ENCODE data around the gene PAN3. TPM values are rescaled to one million over a fixed set of nuclear protein-coding genes. Genes with fewer than 3 reads are reported as not detected.

PAN3 gene
- total and polyA plus RNA-seq, 2 of the 8 experiments (the other 6 are each of a cell fraction or from before 2014, with no cell fraction given) = 12.7 to 39.3 TPM

- TF ChIP-seq SIN3A (conservative IDR thresholded peaks at IDR 0.05 in 1 of 2, IDR thresholded peaks at IDR 0.05 in 1 of 2; ENCODE audit: low read depth in 1 of 2, low read length in 2 of 2) (no peak), KDM5A (IDR thresholded peaks at IDR 0.05; ENCODE audit: low read length) (no peak), KDM1A (IDR thresholded peaks at IDR 0.05; ENCODE audit: borderline replicate concordance, low read length) (no peak), SP1 (IDR thresholded peaks at IDR 0.05; ENCODE audit: low read depth, low read length) (peak; percentile 94), RNF2 (IDR thresholded peaks at IDR 0.05; ENCODE audit: borderline replicate concordance, low read depth, low read length, missing control alignments, poor library complexity, severe bottlenecking) (no peak), CHD7 (IDR thresholded peaks at IDR 0.05; ENCODE audit: insufficient replicate concordance, low read length) (peak; percentile 20), FOSL1 (IDR thresholded peaks at IDR 0.05; ENCODE audit: insufficient read depth, low read depth, low read length) (no peak), CHD1 (IDR thresholded peaks at IDR 0.05; ENCODE audit: low read depth, low read length) (no peak), EGR1 (IDR thresholded peaks at IDR 0.05; ENCODE audit: borderline replicate concordance, low read depth, low read length) (no peak), POLR2A (IDR thresholded peaks at IDR 0.05; ENCODE audit: control extremely low read depth in 1 of 2, low read depth in 2 of 2, low read length in 2 of 2) (no peak), CEBPB (IDR thresholded peaks at IDR 0.05; ENCODE audit: low read depth, low read length) (no peak), SRF (IDR thresholded peaks at IDR 0.05; ENCODE audit: low read depth, low read length) (no peak)
Observed at GRCh38 chr13:28161370-28161769, 23.0 kb downstream of the PAN3 start (continued).
